Measurements from ENCODE around the gene ZRANB2. TPM values are rescaled to one million over a fixed set of nuclear protein-coding genes. Genes with fewer than 3 reads are reported as not detected.

Gene ZRANB2
- total RNA-seq, 6 experiments from 2014 or later: 18.3 to 32.0 (median 24.7) TPM

DNA sequence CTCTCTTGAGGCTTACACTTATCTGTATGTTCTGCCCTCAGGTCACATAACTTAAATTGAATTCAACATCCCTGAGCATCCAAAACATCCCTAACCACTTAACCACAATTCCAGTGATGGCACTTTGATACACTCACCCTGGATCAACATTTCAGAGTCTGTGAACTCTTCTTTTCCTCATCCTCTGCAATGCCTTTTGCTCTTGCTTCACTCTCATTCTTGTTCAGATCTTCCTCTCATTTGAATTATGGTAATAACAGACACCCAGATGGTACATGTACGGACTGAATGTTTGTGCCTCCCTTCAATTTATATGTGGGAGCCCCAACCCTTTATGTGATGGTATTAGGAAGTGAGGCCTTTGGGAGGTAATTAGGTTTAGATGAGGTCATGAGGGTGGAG is 66.7 kb downstream of the ZRANB2 start:
- no peak for ATAC-seq
- Histone ChIP-seq H3K4me1 (no peaks in the 10 kb centered on the region), H3K9me3 (no peaks in the 10 kb centered on the region), H3K27me3 (no peaks in the 10 kb centered on the region), H3K36me3 (no peaks in the 10 kb centered on the region), H3K27ac (no peak overlapping the region), H3K4me3 (no peak overlapping the region)
- no peak for TF ChIP-seq POLR2A (IDR thresholded peaks at IDR 0.05)
- TF ChIP-seq, protein P1, sequence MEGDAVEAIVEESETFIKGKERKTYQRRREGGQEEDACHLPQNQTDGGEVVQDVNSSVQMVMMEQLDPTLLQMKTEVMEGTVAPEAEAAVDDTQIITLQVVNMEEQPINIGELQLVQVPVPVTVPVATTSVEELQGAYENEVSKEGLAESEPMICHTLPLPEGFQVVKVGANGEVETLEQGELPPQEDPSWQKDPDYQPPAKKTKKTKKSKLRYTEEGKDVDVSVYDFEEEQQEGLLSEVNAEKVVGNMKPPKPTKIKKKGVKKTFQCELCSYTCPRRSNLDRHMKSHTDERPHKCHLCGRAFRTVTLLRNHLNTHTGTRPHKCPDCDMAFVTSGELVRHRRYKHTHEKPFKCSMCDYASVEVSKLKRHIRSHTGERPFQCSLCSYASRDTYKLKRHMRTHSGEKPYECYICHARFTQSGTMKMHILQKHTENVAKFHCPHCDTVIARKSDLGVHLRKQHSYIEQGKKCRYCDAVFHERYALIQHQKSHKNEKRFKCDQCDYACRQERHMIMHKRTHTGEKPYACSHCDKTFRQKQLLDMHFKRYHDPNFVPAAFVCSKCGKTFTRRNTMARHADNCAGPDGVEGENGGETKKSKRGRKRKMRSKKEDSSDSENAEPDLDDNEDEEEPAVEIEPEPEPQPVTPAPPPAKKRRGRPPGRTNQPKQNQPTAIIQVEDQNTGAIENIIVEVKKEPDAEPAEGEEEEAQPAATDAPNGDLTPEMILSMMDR (IDR thresholded peaks at IDR 0.05): no peak
- intact Hi-C loops (cut with DNase I): no loop called here
- WGBS (ENCODE audit: insufficient coverage, low coverage, low lambda C conversion rate, missing lambda C conversion rate): 43% methylated on average over 1 of the region's 1 CpG
- DNase-seq: no peak

MicroRNA genes within 50 kb of the gene (microRNA counts, 767-probe panel; counts per million panel counts)
- microRNA hsa-miR-186-5p: 237 counts per million

Small RNA genes lying within 50 kb of the gene (microRNA-seq; reads per million reads assigned to microRNA genes)
- 236 to 335 reads per million in 2 donors for gene MIR186

Small RNA genes lying within 50 kb of the gene (small RNA-seq; reads per million reads assigned to genes)
- gene MIR186: 373 to 712 reads per million in 2 experiments

Other genes with a start within 250 kb of the ZRANB2 start
- gene PTGER3, start 33.2 kb downstream of the ZRANB2 start, total RNA-seq: under 1 TPM in 4 of 6 experiments, not detected in 2; 0.12 to 0.35 (median 0.20) TPM

All from right lobe of liver (tissue), 6 donors.